Keratinocyte (primary cell): Measurements from ENCODE around the gene PAQR7. TPM values are rescaled to one million over a fixed set of nuclear protein-coding genes. Genes with fewer than 3 reads are reported as not detected.

Experiments used
- DNase-seq: peaks from one replicate; pipeline ENCODE4 v3.0.0-alpha.2; 2011; ENCODE audit warnings: low read depth, missing footprints, low spot score
- FAIRE-seq: peaks from 2 replicates; lab custom pipeline; 2011; peaks lifted over from hg19 to GRCh38; lab: Jason Lieb, UNC
- H2AFZ ChIP-seq: 2 replicates; pipeline ENCODE4 v1.6.0; 2012; ENCODE audit warnings: low read length, control low read depth, inconsistent platforms; ENCODE audit not compliant: control insufficient read depth
- H3K27ac ChIP-seq: 2 replicates; pipeline ENCODE4 v1.5.1; 2011; ENCODE audit warnings: low read length; ENCODE audit not compliant: control insufficient read depth, insufficient read depth
- H3K27me3 ChIP-seq: 3 replicates; pipeline ENCODE4 v1.6.0; 2011; ENCODE audit warnings: low read length; ENCODE audit not compliant: control insufficient read depth, insufficient read depth; ENCODE audit errors: extremely low read depth
- H3K36me3 ChIP-seq, 2 experiments: 2 replicates in 1 of 2; 3 replicates in 1 of 2; pipeline ENCODE4 v1.5.1; 2011; ENCODE audit warnings: low read length in 2 of 2, mild to moderate bottlenecking in 1 of 2; ENCODE audit not compliant: control insufficient read depth in 2 of 2, insufficient read depth in 2 of 2; ENCODE audit errors: extremely low read depth in 1 of 2
- H3K4me1 ChIP-seq: 3 replicates; pipeline ENCODE4 v1.5.1; 2011; ENCODE audit warnings: low read length; ENCODE audit not compliant: control insufficient read depth, insufficient read depth; ENCODE audit errors: extremely low read depth
- H3K4me2 ChIP-seq: 3 replicates; pipeline ENCODE4 v1.6.0; 2011; ENCODE audit warnings: low read depth, low read length; ENCODE audit not compliant: control insufficient read depth, insufficient read depth; ENCODE audit errors: extremely low read depth
- H3K4me3 ChIP-seq, 3 experiments: fragments of 200-600 bp in 1 of 3; sonication (generic) in 1 of 3; 2 replicates in 2 of 3; 3 replicates in 1 of 3; pipeline ENCODE4 v1.5.1; 2011 to 2016; ENCODE audit warnings: low read length in 3 of 3, mild to moderate bottlenecking in 3 of 3, control low read depth in 2 of 3, inconsistent platforms in 1 of 3, low read depth in 1 of 3, mixed read lengths in 1 of 3, mixed run types in 1 of 3, moderate library complexity in 1 of 3; ENCODE audit not compliant: control insufficient read depth in 2 of 3, insufficient read depth in 2 of 3; ENCODE audit errors: extremely low read depth in 1 of 3
- H3K79me2 ChIP-seq: 2 replicates; pipeline ENCODE4 v1.6.0; 2012; ENCODE audit warnings: low read length; ENCODE audit not compliant: control insufficient read depth, insufficient read depth
- H3K9ac ChIP-seq: 3 replicates; pipeline ENCODE4 v1.6.0; 2011; ENCODE audit warnings: low read length; ENCODE audit not compliant: control insufficient read depth, insufficient read depth; ENCODE audit errors: extremely low read depth
- H3K9me1 ChIP-seq: 3 replicates; pipeline ENCODE4 v1.6.0; 2011; ENCODE audit warnings: low read length; ENCODE audit not compliant: control insufficient read depth, insufficient read depth; ENCODE audit errors: extremely low read depth
- H3K9me3 ChIP-seq: 2 replicates; pipeline ENCODE4 v1.5.1; 2012; ENCODE audit warnings: low read depth, low read length; ENCODE audit not compliant: control insufficient read depth
- H4K20me1 ChIP-seq: 3 replicates; pipeline ENCODE4 v1.6.0; 2011; ENCODE audit warnings: low read length; ENCODE audit not compliant: control insufficient read depth, insufficient read depth; ENCODE audit errors: extremely low read depth
- EZH2 ChIP-seq: IDR thresholded peaks from one replicate; pipeline ENCODE4 v1.6.1; 2012; ENCODE audit warnings: inconsistent platforms, mild to moderate bottlenecking, low read length, moderate library complexity
- dilution Hi-C: fragments of 300-500 bp; cut with MboI; formaldehyde crosslinking; loops from one replicate; pipeline ENCODE4 v1.7.0; 2020; ENCODE audit warnings: low sequenced_read_pairs; ENCODE audit not compliant: extremely low pct_ligation_motif_present
- polyA plus RNA-seq, 5 experiments: library from polyadenylated mRNA; depleted of rRNA in 3 of 5; stranded (reverse) in 3 of 5; stranded (forward) in 1 of 5; unstranded in 1 of 5; fragments of >200 nt; gene quantifications; 1 replicate in 1 of 5; 2 replicates in 3 of 5; 3 replicates in 1 of 5; pipeline versions ENCODE4 v1.2.1 to v1.2.3, GENCODE V29; 2011 to 2012; ENCODE audit warnings: missing spikeins in 2 of 5, low read depth in 1 of 5, low replicate concordance in 1 of 5
- TF ChIP-seq, protein P1 (sequence below), 3 experiments: IDR thresholded peaks in 1 of 3; conservative IDR thresholded peaks in 1 of 3; optimal IDR thresholded peaks in 1 of 3; 2 replicates in 2 of 3; 3 replicates in 1 of 3; pipeline versions ENCODE3 to v1.5.1; 2011; ENCODE audit warnings: low read length in 3 of 3, mild to moderate bottlenecking in 3 of 3, moderate library complexity in 2 of 3, control low read depth in 1 of 3, inconsistent platforms in 1 of 3; ENCODE audit not compliant: insufficient read depth in 2 of 3; ENCODE audit errors: extremely low read depth in 1 of 3

PAQR7 gene
- polyA plus RNA-seq, 1 donor (not counting 4 experiments of a cell fraction or from before 2014, with no cell fraction given): 14.5 TPM

DNA sequence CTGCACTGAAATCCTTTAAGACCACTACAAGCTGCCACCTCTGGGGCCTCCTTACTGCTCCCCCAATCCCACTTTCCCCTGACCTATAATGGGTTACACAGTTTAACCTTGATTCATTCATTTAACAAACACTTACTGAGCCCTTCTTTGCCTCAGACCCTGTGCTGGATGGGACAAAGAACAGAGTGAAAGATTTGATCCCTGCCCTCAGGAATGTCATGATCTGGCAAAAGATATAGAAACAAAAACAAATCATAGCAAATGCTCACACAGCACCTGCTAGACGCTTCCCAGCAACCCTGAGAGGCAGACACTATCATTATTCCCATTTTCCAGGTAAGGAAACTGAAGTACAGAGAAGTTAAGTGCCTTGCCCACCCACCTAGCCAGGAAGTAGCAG, 9.2 kb downstream of the PAQR7 start:
- Histone ChIP-seq H3K27me3 (no peaks in the 10 kb centered on the region), H3K9me3 (no peaks in the 10 kb centered on the region), H3K4me3 (no peak overlapping the region), H3K9ac (no peak overlapping the region), H4K20me1 (no peaks in the 10 kb centered on the region), H2AFZ (no peak overlapping the region), H3K9me1 (no peaks in the 10 kb centered on the region), H3K79me2 (no peaks in the 10 kb centered on the region), H3K36me3 (peaks cover 24 to 27% of the 10 kb centered on the region in 2 experiments), H3K27ac (no peak overlapping the region), H3K4me2 (no peak overlapping the region), H3K4me1 (peaks cover 10% of the 10 kb centered on the region)
- no peak for DNase-seq
- FAIRE-seq: no peak
- TF ChIP-seq EZH2: no peak
- dilution Hi-C loops: no loop called here

DNA sequence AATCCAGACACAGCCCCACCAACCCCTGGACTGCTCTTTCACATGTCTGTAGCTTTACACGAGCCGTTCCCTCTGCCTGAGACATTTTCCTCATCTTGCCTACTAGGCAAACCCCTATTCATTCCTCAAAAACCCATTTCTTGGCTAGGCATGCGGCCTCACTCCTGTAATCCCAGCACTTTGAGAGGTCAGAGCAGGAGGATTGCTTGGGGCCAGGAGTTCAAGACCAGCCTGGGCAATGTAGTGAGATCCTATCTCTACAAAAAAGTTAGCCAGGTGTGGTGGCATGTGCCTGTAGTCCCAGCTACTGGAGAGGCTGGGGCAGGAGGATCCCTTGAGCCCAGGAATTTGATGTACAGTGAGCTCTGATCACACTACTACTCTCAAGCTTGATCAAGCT, 11.1 kb downstream of the PAQR7 start:
- peaks cover 12 to 22% of the 10 kb centered on the region in 2 experiments for H3K36me3 ChIP-seq
- TF ChIP-seq, protein P1, sequence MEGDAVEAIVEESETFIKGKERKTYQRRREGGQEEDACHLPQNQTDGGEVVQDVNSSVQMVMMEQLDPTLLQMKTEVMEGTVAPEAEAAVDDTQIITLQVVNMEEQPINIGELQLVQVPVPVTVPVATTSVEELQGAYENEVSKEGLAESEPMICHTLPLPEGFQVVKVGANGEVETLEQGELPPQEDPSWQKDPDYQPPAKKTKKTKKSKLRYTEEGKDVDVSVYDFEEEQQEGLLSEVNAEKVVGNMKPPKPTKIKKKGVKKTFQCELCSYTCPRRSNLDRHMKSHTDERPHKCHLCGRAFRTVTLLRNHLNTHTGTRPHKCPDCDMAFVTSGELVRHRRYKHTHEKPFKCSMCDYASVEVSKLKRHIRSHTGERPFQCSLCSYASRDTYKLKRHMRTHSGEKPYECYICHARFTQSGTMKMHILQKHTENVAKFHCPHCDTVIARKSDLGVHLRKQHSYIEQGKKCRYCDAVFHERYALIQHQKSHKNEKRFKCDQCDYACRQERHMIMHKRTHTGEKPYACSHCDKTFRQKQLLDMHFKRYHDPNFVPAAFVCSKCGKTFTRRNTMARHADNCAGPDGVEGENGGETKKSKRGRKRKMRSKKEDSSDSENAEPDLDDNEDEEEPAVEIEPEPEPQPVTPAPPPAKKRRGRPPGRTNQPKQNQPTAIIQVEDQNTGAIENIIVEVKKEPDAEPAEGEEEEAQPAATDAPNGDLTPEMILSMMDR (optimal IDR thresholded peaks at IDR 0.05 in 1 of 3, IDR thresholded peaks at IDR 0.05 in 1 of 3, conservative IDR thresholded peaks at IDR 0.05 in 1 of 3; ENCODE audit: extremely low read depth in 1 of 3, insufficient read depth in 2 of 3, low read length in 3 of 3): no peak
- no peak for TF ChIP-seq EZH2

More for the DNA sequence above, 11.1 kb downstream of the PAQR7 start:
- H3K9me3 ChIP-seq: no peaks in the 10 kb centered on the region
- no peaks in the 10 kb centered on the region for H3K79me2 ChIP-seq
- H3K4me3 ChIP-seq: no peak overlapping the region
- dilution Hi-C loops: no loop called here
- no peaks in the 10 kb centered on the region for H3K27me3 ChIP-seq
- peaks cover 6% of the 10 kb centered on the region for H3K4me1 ChIP-seq
- FAIRE-seq: no peak
- no peak overlapping the region for H3K4me2 ChIP-seq
- H4K20me1 ChIP-seq: no peaks in the 10 kb centered on the region
- H3K27ac ChIP-seq: no peak overlapping the region
- DNase-seq: no peak
- H3K9ac ChIP-seq: no peak overlapping the region
- H3K9me1 ChIP-seq: no peaks in the 10 kb centered on the region
- H2AFZ ChIP-seq: no peak overlapping the region
